A549 (cell line): Measurements from ENCODE around the gene HRK.

Source experiments
- CHD2 ChIP-seq: fragments of 150-350 bp; IDR thresholded peaks from 2 replicates; pipeline ENCODE4 v1.6.1; 2014; ENCODE audit warnings: low read length; ENCODE audit not compliant: partially characterized antibody
- EP300 ChIP-seq, 2 experiments: fragments of >200 bp; sonication (Bioruptor Twin); formaldehyde crosslinking; IDR thresholded peaks; 2 replicates in 1 of 2; 3 replicates in 1 of 2; pipeline ENCODE4 v1.6.1; 2016 to 2017
- ESRRA ChIP-seq: fragments of 150-350 bp; IDR thresholded peaks from 2 replicates; pipeline ENCODE4 v1.6.1; 2014; ENCODE audit warnings: mild to moderate bottlenecking, low read length, borderline replicate concordance
- HDAC2 ChIP-seq: fragments of 200-600 bp; sonication (generic); IDR thresholded peaks from 2 replicates; pipeline ENCODE4 v1.6.1; 2016
- JUNB ChIP-seq: fragments of >200 bp; sonication (Bioruptor Twin); formaldehyde crosslinking; IDR thresholded peaks from 2 replicates; pipeline ENCODE4 v1.6.1; 2016
- MAX ChIP-seq: IDR thresholded peaks from 2 replicates; pipeline ENCODE4 v1.6.1; 2012
- MYC ChIP-seq: IDR thresholded peaks from 2 replicates; pipeline ENCODE4 v1.6.1; 2012; ENCODE audit warnings: mild to moderate bottlenecking, inconsistent platforms, low read length, improper control_type of control experiment, borderline replicate concordance
- POLR2A ChIP-seq: IDR thresholded peaks from 2 replicates; pipeline ENCODE4 v1.6.1; 2012; ENCODE audit warnings: mild to moderate bottlenecking, low read length
- REST ChIP-seq: fragments of 200-600 bp; sonication (generic); IDR thresholded peaks from 2 replicates; pipeline ENCODE4 v1.6.1; 2016; ENCODE audit warnings: antibody characterized with exemption, mild to moderate bottlenecking, moderate library complexity
- TP53 ChIP-seq: fragments of 250-450 bp; sonication (Bioruptor Pico); IDR thresholded peaks from 2 replicates; pipeline ENCODE4 v1.5.0; 2021; ENCODE audit warnings: mild to moderate bottlenecking, moderate library complexity
- USF2 ChIP-seq: fragments of 450-650 bp; IDR thresholded peaks from 2 replicates; pipeline ENCODE4 v1.6.1; 2014; ENCODE audit warnings: antibody characterized with exemption
- TF ChIP-seq, protein P1 (sequence below): fragments of >200 bp; sonication (Bioruptor Twin); formaldehyde crosslinking; IDR thresholded peaks from 3 replicates; pipeline ENCODE4 v1.5.1; 2016
- TF ChIP-seq, protein P2 (sequence below): fragments of 250-450 bp; sonication (Bioruptor Pico); IDR thresholded peaks from 2 replicates; pipeline ENCODE4 v1.5.0; 2021; ENCODE audit warnings: mild to moderate bottlenecking, moderate library complexity, borderline replicate concordance

GRCh38 chr12:116813271-116814041 lies 67.8 kb downstream of the HRK start:
- TF ChIP-seq EP300 (IDR thresholded peaks at IDR 0.05) = no peak
- TF ChIP-seq, protein P1, sequence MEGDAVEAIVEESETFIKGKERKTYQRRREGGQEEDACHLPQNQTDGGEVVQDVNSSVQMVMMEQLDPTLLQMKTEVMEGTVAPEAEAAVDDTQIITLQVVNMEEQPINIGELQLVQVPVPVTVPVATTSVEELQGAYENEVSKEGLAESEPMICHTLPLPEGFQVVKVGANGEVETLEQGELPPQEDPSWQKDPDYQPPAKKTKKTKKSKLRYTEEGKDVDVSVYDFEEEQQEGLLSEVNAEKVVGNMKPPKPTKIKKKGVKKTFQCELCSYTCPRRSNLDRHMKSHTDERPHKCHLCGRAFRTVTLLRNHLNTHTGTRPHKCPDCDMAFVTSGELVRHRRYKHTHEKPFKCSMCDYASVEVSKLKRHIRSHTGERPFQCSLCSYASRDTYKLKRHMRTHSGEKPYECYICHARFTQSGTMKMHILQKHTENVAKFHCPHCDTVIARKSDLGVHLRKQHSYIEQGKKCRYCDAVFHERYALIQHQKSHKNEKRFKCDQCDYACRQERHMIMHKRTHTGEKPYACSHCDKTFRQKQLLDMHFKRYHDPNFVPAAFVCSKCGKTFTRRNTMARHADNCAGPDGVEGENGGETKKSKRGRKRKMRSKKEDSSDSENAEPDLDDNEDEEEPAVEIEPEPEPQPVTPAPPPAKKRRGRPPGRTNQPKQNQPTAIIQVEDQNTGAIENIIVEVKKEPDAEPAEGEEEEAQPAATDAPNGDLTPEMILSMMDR = no peak
- no peak for TF ChIP-seq JUNB
- TF ChIP-seq POLR2A = no peak
- TF ChIP-seq REST = no peak
- TF ChIP-seq HDAC2 = no peak
- no peak for TF ChIP-seq ESRRA
- no peak for TF ChIP-seq CHD2
- TF ChIP-seq, protein P2, sequence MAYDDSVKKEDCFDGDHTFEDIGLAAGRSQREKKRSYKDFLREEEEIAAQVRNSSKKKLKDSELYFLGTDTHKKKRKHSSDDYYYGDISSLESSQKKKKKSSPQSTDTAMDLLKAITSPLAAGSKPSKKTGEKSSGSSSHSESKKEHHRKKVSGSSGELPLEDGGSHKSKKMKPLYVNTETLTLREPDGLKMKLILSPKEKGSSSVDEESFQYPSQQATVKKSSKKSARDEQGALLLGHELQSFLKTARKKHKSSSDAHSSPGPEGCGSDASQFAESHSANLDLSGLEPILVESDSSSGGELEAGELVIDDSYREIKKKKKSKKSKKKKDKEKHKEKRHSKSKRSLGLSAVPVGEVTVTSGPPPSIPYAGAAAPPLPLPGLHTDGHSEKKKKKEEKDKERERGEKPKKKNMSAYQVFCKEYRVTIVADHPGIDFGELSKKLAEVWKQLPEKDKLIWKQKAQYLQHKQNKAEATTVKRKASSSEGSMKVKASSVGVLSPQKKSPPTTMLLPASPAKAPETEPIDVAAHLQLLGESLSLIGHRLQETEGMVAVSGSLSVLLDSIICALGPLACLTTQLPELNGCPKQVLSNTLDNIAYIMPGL (CRISPR knock-in tag) = no peak
- no peak for TF ChIP-seq MAX
- no peak for TF ChIP-seq MYC
- TF ChIP-seq TP53 = no peak
- no peak for TF ChIP-seq USF2
